ENCODE measurements around the gene BCR. TPM values are rescaled to one million over a fixed set of nuclear protein-coding genes. Genes with fewer than 3 reads are reported as not detected.

BCR gene
- total and polyA plus RNA-seq, 10 donors: 15.2 to 64.8 (median 50.7) TPM

- WGBS, 5 donors: 79 to 90% (median 86%) methylated on average over 5 of the region's 5 CpGs
- no peak for DNase-seq
- TF ChIP-seq POLR2A (IDR thresholded peaks at IDR 0.05): no peak
- TF ChIP-seq CTCF (IDR thresholded peaks at IDR 0.05 in 8 of 11, conservative IDR thresholded peaks at IDR 0.05 in 3 of 11): no peak
- TF ChIP-seq POLR2AphosphoS5 (IDR thresholded peaks at IDR 0.05): no peak
- Histone ChIP-seq H3K4me1 (peaks cover 0 to 67% (median 17%) of the 10 kb centered on the region in 6 donors), H3K4me3 (no peak overlapping the region), H3K9me3 (no peaks in the 10 kb centered on the region), H3K36me3 (peaks cover 0 to 52% (median 2%) of the 10 kb centered on the region in 6 donors), H3K27ac (no peak overlapping the region), H3K27me3 (replicated peaks in 1 of 7) (no peaks in the 10 kb centered on the region)
- intact Hi-C loops (cut with DNase I; ENCODE audit: low total_unique reads): no loop called here
Measured at GRCh38 chr22:23193196-23193827, 13.0 kb downstream of the BCR start.

DNA sequence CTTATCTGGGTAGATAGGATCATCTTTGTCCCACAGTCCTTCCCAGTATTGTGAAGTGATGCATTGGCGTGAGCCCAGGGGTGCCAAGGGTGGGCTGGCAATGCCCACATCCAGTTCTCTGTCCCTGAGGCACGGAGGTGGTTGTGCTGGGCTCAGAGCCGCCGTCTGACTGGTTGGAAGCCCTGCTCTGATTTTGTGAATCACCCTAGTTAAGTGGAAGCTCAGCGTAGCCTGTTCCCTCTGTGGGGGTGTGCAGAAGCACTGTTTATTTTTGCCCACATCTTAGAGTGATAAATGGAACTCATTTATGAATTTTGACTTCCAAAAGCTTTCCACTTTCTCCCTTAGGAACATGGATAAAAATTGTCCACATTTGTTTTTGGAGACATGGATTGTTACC, 13.6 kb downstream of the BCR start:
- no peak for DNase-seq
- Histone ChIP-seq H3K9me3 (no peaks in the 10 kb centered on the region), H3K4me3 (no peak overlapping the region), H3K27ac (no peak overlapping the region), H3K27me3 (replicated peaks in 1 of 7) (no peaks in the 10 kb centered on the region), H3K36me3 (peaks cover 0 to 46% (median 2%) of the 10 kb centered on the region in 6 donors), H3K4me1 (peaks cover 0 to 70% (median 19%) of the 10 kb centered on the region in 6 donors)
- 80 to 90% (median 82%) methylated on average over 5 of the region's 5 CpGs for WGBS, 5 donors
- TF ChIP-seq POLR2AphosphoS5 (IDR thresholded peaks at IDR 0.05): no peak
- TF ChIP-seq POLR2A (IDR thresholded peaks at IDR 0.05): no peak
- no peak for TF ChIP-seq CTCF (IDR thresholded peaks at IDR 0.05 in 8 of 11, conservative IDR thresholded peaks at IDR 0.05 in 3 of 11)
- intact Hi-C loops (cut with DNase I; ENCODE audit: low total_unique reads): no loop called here

DNA sequence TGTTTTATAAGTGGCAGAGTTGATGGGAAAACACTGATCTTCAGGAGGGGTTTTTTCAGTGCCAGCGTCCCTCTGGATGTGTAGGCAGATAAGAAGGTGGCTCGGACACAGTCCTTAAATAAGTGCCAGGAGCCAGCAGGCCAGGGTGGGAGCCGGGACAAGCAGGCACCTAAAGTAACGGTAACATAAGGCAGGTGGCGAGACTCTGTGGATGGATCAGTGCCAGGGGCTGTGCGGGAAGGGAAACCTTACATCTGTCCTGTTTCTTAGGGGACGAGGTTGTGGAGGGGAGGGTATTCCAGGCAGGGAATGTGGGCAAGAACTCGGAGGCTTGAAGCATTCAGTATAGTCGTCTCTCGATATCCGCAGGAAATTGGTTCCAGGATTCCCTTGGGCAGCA, 15.9 kb downstream of the BCR start:
- WGBS, 5 donors: 76 to 88% (median 83%) methylated on average over 11 of the region's 11 CpGs
- intact Hi-C loops (cut with DNase I; ENCODE audit: low total_unique reads): no loop called here
- Histone ChIP-seq H3K4me3 (no peak overlapping the region), H3K9me3 (no peaks in the 10 kb centered on the region), H3K27ac (no peak overlapping the region), H3K36me3 (peaks cover 0 to 39% (median 0%) of the 10 kb centered on the region in 6 donors), H3K27me3 (replicated peaks in 1 of 7) (no peaks in the 10 kb centered on the region), H3K4me1 (peaks cover 10 to 84% (median 39%) of the 10 kb centered on the region in 6 donors)
- TF ChIP-seq CTCF (IDR thresholded peaks at IDR 0.05 in 8 of 11, conservative IDR thresholded peaks at IDR 0.05 in 3 of 11): no peak
- no peak for TF ChIP-seq POLR2A (IDR thresholded peaks at IDR 0.05)
- TF ChIP-seq POLR2AphosphoS5 (IDR thresholded peaks at IDR 0.05): no peak
- peak; percentile 10 for DNase-seq

- H3K36me3 ChIP-seq: peaks cover 0 to 24% (median 0%) of the 10 kb centered on the region in 6 donors
- WGBS, 5 donors: 44 to 69% (median 51%) methylated on average over 8 of the region's 8 CpGs
- H3K4me1 ChIP-seq: peaks cover 10 to 81% (median 38%) of the 10 kb centered on the region in 6 donors
- DNase-seq: peak; percentile 67
- H3K27me3 ChIP-seq (replicated peaks in 1 of 7): no peaks in the 10 kb centered on the region
- H3K4me3 ChIP-seq: no peak overlapping the region
- no peaks in the 10 kb centered on the region for H3K9me3 ChIP-seq
- TF ChIP-seq POLR2A (IDR thresholded peaks at IDR 0.05) (no peak), POLR2AphosphoS5 (IDR thresholded peaks at IDR 0.05) (peak; percentile 50 to 65 (median 52))
- peak overlapping the region in 4 of 8 donors; percentile 36 to 56 (median 51) for H3K27ac ChIP-seq
- intact Hi-C loops (cut with DNase I; ENCODE audit: low total_unique reads): no loop called here
Measured at GRCh38 chr22:23197836-23198235, 17.5 kb downstream of the BCR start.
